Superior temporal gyrus (tissue), 1 donor: ENCODE data around the gene LPP.

ENCODE experiments used
- DNase-seq: peaks from one replicate; pipeline ENCODE4 v3.0.0-alpha.2; 2016; ENCODE audit errors: extremely low spot score

The LPP gene

GRCh38 chr3:188220097-188220788 is 66.3 kb downstream of the LPP start:
- DNase-seq, result no peak

GRCh38 chr3:188220988-188221818 is 67.2 kb downstream of the LPP start:
- no peak for DNase-seq

GRCh38 chr3:188223936-188224335 is 70.0 kb downstream of the LPP start:
- DNase-seq, result no peak

- DNase-seq, result no peak
Observed at GRCh38 chr3:188227442-188227841, 73.5 kb downstream of the LPP start.

- DNase-seq, result no peak
Observed at GRCh38 chr3:188229177-188229576, 75.2 kb downstream of the LPP start.

- DNase-seq, result no peak
Observed at GRCh38 chr3:188229726-188230125, 75.8 kb downstream of the LPP start.

- DNase-seq, result no peak
Observed at GRCh38 chr3:188230962-188231361, 77.0 kb downstream of the LPP start.

GRCh38 chr3:188231456-188231855 is 77.5 kb downstream of the LPP start:
- no peak for DNase-seq

GRCh38 chr3:188232656-188233055 is 78.7 kb downstream of the LPP start:
- DNase-seq, result no peak

GRCh38 chr3:188233320-188233719 is 79.4 kb downstream of the LPP start:
- no peak for DNase-seq

- no peak for DNase-seq
Observed at GRCh38 chr3:188234132-188234531, 80.2 kb downstream of the LPP start.

GRCh38 chr3:188236271-188236670 is 82.3 kb downstream of the LPP start:
- no peak for DNase-seq

- no peak for DNase-seq
Observed at GRCh38 chr3:188239035-188239434, 85.1 kb downstream of the LPP start.

GRCh38 chr3:188239577-188239976 is 85.6 kb downstream of the LPP start:
- no peak for DNase-seq

- no peak for DNase-seq
Observed at GRCh38 chr3:188240189-188240981, 86.4 kb downstream of the LPP start.

GRCh38 chr3:188241072-188241471 is 87.1 kb downstream of the LPP start:
- peak; percentile 48 for DNase-seq

GRCh38 chr3:188241883-188242282 is 87.9 kb downstream of the LPP start:
- no peak for DNase-seq

GRCh38 chr3:188242436-188243123 is 88.6 kb downstream of the LPP start:
- no peak for DNase-seq

- DNase-seq, result no peak
Observed at GRCh38 chr3:188243124-188243795, 89.3 kb downstream of the LPP start.

GRCh38 chr3:188244395-188244861 is 90.5 kb downstream of the LPP start:
- DNase-seq, result no peak

- no peak for DNase-seq
Observed at GRCh38 chr3:188246905-188247304, 92.9 kb downstream of the LPP start.
